Activated CD8-positive, alpha-beta T cell treated with anti-CD3 and anti-CD28 coated beads for 36 hours (primary cell): ENCODE data around the gene EHMT1. TPM values are rescaled to one million over a fixed set of nuclear protein-coding genes. Genes with fewer than 3 reads are reported as not detected.

Experiments used
- ATAC-seq: fragments of 200-7000 bp; cut with Tn5 transposase; one replicate; pipeline ENCODE4 v1.10.0; 2021; ENCODE audit warnings: mild to moderate bottlenecking, moderate library complexity
- CTCF ChIA-PET: fragments of 350-600 bp; sonication (Branson Sonifier 250); formaldehyde crosslinking; loops from one replicate; lab custom pipeline; 2021; ENCODE audit warnings: antibody characterized with exemption; lab: Charles Lee
- POLR2A ChIA-PET: fragments of 350-600 bp; sonication (Branson Sonifier 250); formaldehyde crosslinking; loops from one replicate; lab custom pipeline; 2021; ENCODE audit warnings: antibody characterized with exemption; lab: Charles Lee
- DNase-seq: peaks from one replicate; pipeline ENCODE4 v3.0.0-alpha.2; 2020
- H3K27ac Mint-ChIP-seq: one replicate; pipeline ENCODE4 v1.8.0; 2021; ENCODE audit warnings: mild to moderate bottlenecking, mixed read lengths
- H3K27me3 Mint-ChIP-seq: one replicate; pipeline ENCODE4 v1.8.0; 2021; ENCODE audit warnings: mixed read lengths
- H3K36me3 Mint-ChIP-seq: one replicate; pipeline ENCODE4 v1.8.0; 2021; ENCODE audit warnings: low read depth, mixed read lengths
- H3K4me1 Mint-ChIP-seq: one replicate; pipeline ENCODE4 v1.8.0; 2021; ENCODE audit warnings: low read depth, mixed read lengths
- H3K4me3 Mint-ChIP-seq: one replicate; pipeline ENCODE4 v1.8.0; 2021; ENCODE audit warnings: mild to moderate bottlenecking, moderate library complexity, mixed read lengths
- H3K9me3 Mint-ChIP-seq: one replicate; pipeline ENCODE4 v1.8.0; 2021; ENCODE audit warnings: mixed read lengths
- intact Hi-C: fragments of 100-400 bp; cut with micrococcal nuclease; formaldehyde crosslinking; loops from one replicate; pipeline ENCODE4 v1.10.0; 2022
- total RNA-seq, 2 experiments: library from RNA; stranded (reverse); gene quantifications; one replicate each; pipeline ENCODE4 v1.2.3, GENCODE V29; 2021
- TF ChIP-seq, protein P1 (sequence below): fragments of 200-600 bp; IDR thresholded peaks from one replicate; pipeline ENCODE4 v1.8.0; 2022; ENCODE audit warnings: antibody characterized with exemption, mild to moderate bottlenecking

Gene EHMT1
- total RNA-seq, 2 experiments from 2014 or later = 62.1 to 67.1 TPM

DNA sequence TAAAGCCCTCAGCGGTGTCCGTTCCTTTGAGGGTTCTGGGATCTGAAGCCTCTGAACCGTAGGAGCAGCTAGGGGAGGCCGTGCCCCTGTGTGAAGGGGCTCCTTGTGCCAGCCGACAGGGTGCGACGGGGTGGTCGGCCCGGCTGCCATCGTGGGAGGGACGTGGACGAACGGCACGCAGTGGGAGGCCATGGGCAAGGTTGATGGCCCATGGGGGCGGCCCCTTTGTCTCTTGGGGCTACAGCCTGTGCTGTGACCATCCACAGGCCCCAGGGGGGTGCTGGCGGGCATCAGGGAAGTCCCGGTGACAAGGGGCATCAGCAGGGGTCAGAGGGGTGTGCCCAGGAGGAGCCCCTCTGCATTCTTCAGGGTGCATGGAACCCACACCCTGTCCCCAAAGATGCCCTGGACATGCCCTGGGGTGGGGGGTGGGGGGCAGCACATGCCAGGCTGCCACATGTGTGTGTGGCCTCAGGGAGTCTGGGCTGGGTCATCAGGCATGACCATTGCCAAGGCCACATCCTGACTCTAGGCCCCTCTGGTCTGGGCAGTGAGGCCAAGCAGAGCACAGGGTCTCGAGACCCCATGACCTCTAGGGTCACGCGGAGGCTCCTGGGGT lies 209.2 kb downstream of the EHMT1 start:
- TF ChIP-seq, protein P1, sequence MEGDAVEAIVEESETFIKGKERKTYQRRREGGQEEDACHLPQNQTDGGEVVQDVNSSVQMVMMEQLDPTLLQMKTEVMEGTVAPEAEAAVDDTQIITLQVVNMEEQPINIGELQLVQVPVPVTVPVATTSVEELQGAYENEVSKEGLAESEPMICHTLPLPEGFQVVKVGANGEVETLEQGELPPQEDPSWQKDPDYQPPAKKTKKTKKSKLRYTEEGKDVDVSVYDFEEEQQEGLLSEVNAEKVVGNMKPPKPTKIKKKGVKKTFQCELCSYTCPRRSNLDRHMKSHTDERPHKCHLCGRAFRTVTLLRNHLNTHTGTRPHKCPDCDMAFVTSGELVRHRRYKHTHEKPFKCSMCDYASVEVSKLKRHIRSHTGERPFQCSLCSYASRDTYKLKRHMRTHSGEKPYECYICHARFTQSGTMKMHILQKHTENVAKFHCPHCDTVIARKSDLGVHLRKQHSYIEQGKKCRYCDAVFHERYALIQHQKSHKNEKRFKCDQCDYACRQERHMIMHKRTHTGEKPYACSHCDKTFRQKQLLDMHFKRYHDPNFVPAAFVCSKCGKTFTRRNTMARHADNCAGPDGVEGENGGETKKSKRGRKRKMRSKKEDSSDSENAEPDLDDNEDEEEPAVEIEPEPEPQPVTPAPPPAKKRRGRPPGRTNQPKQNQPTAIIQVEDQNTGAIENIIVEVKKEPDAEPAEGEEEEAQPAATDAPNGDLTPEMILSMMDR = no peak
- Mint-ChIP-seq H3K36me3 (peaks cover 28% of the 10 kb centered on the region), H3K27ac (no peak overlapping the region), H3K4me1 (no peaks in the 10 kb centered on the region), H3K9me3 (no peaks in the 10 kb centered on the region), H3K27me3 (no peaks in the 10 kb centered on the region), H3K4me3 (no peak overlapping the region)
- ChIA-PET POLR2A (no interaction called here), CTCF (no interaction called here)
- no peak for DNase-seq
- intact Hi-C loops = no loop called here
- ATAC-seq = no peak

GRCh38 chr9:137828527-137829259 lies 209.9 kb downstream of the EHMT1 start:
- no peak for ATAC-seq
- Mint-ChIP-seq H3K4me1 (no peaks in the 10 kb centered on the region), H3K9me3 (no peaks in the 10 kb centered on the region), H3K36me3 (peaks cover 28% of the 10 kb centered on the region), H3K27ac (no peak overlapping the region), H3K27me3 (no peaks in the 10 kb centered on the region), H3K4me3 (no peak overlapping the region)
- DNase-seq = peak; percentile 37
- intact Hi-C loops = no loop called here
- TF ChIP-seq, protein P1 = no peak
- ChIA-PET CTCF (no interaction called here), POLR2A (no interaction called here)

DNA sequence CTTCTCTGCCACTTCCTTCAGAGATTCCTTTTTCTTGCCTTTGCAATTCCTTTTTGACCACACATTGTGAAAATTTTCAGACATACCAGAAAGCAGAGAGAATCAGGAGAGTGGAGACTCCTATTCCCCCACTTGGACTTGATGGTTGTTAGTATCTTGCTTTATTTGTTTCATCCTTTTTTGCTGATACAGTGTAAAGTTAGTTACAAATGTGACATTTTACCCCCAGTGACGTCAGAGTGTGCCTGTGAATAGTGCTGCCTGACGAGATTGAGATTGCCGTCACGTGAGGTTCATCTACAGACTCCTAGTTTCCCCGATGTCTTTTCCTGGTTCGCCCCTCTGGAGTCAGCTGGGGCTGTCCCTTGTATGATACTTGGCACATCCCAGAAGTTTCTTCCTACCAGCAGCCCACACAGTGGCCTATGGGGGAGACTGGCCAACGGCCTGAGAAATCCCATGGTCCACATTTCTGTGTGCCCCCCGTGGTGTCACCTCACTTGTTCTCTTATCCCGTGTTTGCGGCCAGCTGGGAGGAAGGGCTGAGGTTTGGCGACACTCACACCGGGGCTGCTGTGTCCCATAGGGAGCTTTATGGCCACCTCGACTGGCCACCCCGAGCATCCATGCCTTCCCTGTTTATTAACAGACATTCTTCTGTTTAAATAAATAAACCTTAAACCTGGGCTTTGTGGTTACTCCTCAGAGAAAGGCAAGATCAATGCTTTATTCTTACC lies 210.6 kb downstream of the EHMT1 start:
- no peak for DNase-seq
- Mint-ChIP-seq H3K4me1 (no peaks in the 10 kb centered on the region), H3K9me3 (no peaks in the 10 kb centered on the region), H3K27me3 (no peaks in the 10 kb centered on the region), H3K4me3 (no peak overlapping the region), H3K27ac (no peak overlapping the region), H3K36me3 (peaks cover 25% of the 10 kb centered on the region)
- ATAC-seq = no peak
- intact Hi-C loops = no loop called here
- ChIA-PET CTCF (no interaction called here), POLR2A (no interaction called here)
- TF ChIP-seq, protein P1 = no peak

DNA sequence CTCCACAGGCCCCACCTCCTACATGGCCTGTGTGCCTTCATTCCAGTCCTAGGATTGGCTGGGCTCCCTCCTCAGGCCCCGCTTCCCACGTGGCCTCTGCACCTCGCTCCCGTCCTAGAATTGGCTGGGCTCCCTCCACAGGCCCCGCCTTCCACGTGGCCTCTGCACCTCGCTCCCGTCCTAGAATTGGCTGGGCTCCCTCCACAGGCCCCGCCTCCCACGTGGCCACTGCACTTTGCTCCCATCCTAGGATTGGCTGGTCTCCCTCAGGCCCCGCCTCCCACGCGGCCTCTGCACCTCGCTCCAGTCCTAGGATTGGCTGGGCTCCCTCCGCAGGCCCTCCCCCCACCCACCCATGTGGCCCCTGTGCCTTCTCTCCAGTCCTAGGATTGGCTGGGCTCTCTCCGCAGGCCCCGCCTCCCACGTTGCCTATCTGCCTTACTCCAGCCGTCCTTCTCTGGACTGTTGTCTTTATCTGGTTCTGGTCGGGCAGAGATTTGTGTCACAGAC lies 213.4 kb downstream of the EHMT1 start:
- ChIA-PET POLR2A (no interaction called here), CTCF (no interaction called here)
- Mint-ChIP-seq H3K9me3 (no peaks in the 10 kb centered on the region), H3K36me3 (peaks cover 14% of the 10 kb centered on the region), H3K27ac (no peak overlapping the region), H3K27me3 (no peaks in the 10 kb centered on the region), H3K4me3 (no peak overlapping the region), H3K4me1 (no peaks in the 10 kb centered on the region)
- intact Hi-C loops = no loop called here
- DNase-seq (no peak), ATAC-seq (no peak)
- TF ChIP-seq, protein P1 = no peak
